Naive B cell (primary cell): Measurements from ENCODE around the gene APOL3. TPM values are rescaled to one million over a fixed set of nuclear protein-coding genes. Genes with fewer than 3 reads are reported as not detected.
"Not testable (repeated sequence)": the region's sequence is repeated elsewhere in the genome, so short reads cannot be mapped to it uniquely, and the experiment has no call there.

Experiments used
- ATAC-seq, 2 donors: fragments of 150-1000 bp; cut with Tn5 transposase; 2 replicates each; pipeline ENCODE4 v1.10.0; 2021; ENCODE audit warnings: low read depth in 2 of 2, mild to moderate bottlenecking in 2 of 2, moderate library complexity in 2 of 2
- DNase-seq: peaks from one replicate; pipeline ENCODE4 v3.0.0; 2022
- H3K27ac Mint-ChIP-seq, 6 donors: one replicate each; pipeline ENCODE4 v1.8.0; 2020 to 2022; ENCODE audit warnings: mild to moderate bottlenecking in 6 of 6, mixed read lengths in 6 of 6, moderate library complexity in 5 of 6, inconsistent platforms in 2 of 6
- H3K27me3 Mint-ChIP-seq, 3 donors: one replicate each; pipeline ENCODE4 v1.8.0; 2021 to 2022; ENCODE audit warnings: mixed read lengths in 3 of 3, mild to moderate bottlenecking in 1 of 3
- H3K36me3 Mint-ChIP-seq, 2 donors: one replicate each; pipeline ENCODE4 v1.8.0; 2020 to 2022; ENCODE audit warnings: mixed read lengths in 2 of 2, inconsistent platforms in 1 of 2, mild to moderate bottlenecking in 1 of 2
- H3K4me1 Mint-ChIP-seq, 3 donors: one replicate each; pipeline ENCODE4 v1.8.0; 2020 to 2022; ENCODE audit warnings: mixed read lengths in 3 of 3, inconsistent platforms in 1 of 3, mild to moderate bottlenecking in 1 of 3, moderate library complexity in 1 of 3
- H3K4me3 Mint-ChIP-seq, 8 donors: one replicate each; pipeline ENCODE4 v1.8.0; 2020 to 2022; ENCODE audit warnings: mild to moderate bottlenecking in 8 of 8, mixed read lengths in 8 of 8, moderate library complexity in 8 of 8, inconsistent platforms in 2 of 8
- H3K9me3 Mint-ChIP-seq, 7 donors: one replicate each; pipeline ENCODE4 v1.8.0; 2020 to 2022; ENCODE audit warnings: mixed read lengths in 7 of 7, mild to moderate bottlenecking in 5 of 7, inconsistent platforms in 2 of 7, moderate library complexity in 1 of 7
- polyA plus RNA-seq, 6 donors: library from polyadenylated mRNA; unstranded; fragments of 300-500 nt; fragmentation: Illumina TruSeq; gene quantifications; one replicate each; pipeline ENCODE4 v1.2.3, GENCODE V29; 2021; ENCODE audit warnings: low read depth in 6 of 6

Gene APOL3
- polyA plus RNA-seq, 6 donors from 2014 or later = 15.5 to 41.3 (median 31.7) TPM

- not testable (repeated sequence) for ATAC-seq, H3K4me1 Mint-ChIP-seq, H3K27ac Mint-ChIP-seq, H3K36me3 Mint-ChIP-seq, H3K4me3 Mint-ChIP-seq, H3K9me3 Mint-ChIP-seq, H3K27me3 Mint-ChIP-seq, DNase-seq
Measured at GRCh38 chr22:36090772-36091171, 69.8 kb downstream of the APOL3 start.

Other genes with a start within 250 kb of the APOL3 start
- not detected for gene RBFOX2, start 131.9 kb downstream of the APOL3 start, polyA plus RNA-seq
- gene APOL4, start 41.1 kb upstream of the APOL3 start, polyA plus RNA-seq = 1 to 10 TPM in 1 of 6 donors, under 1 TPM in 3, not detected in 2; 0.09 to 1.6 (median 0.72) TPM
- 10 to 100 TPM in 1 of 6 donors, 1 to 10 TPM in 5; 5.9 to 11.8 (median 8.0) TPM for gene APOL2, start 78.8 kb upstream of the APOL3 start, polyA plus RNA-seq
- 1 to 10 TPM in 4 of 6 donors, under 1 TPM in 1, not detected in 1; 0.71 to 4.2 (median 2.6) TPM for gene APOL1, start 92.4 kb upstream of the APOL3 start, polyA plus RNA-seq
- 100 to 1,000 TPM in 1 of 6 donors, 10 to 100 TPM in 5; 17.3 to 255 (median 64.5) TPM for gene MYH9, start 227.2 kb upstream of the APOL3 start, polyA plus RNA-seq